ENCODE data around the gene CHD9NB. TPM values are rescaled to one million over a fixed set of nuclear protein-coding genes. Genes with fewer than 3 reads are reported as not detected.

Gene CHD9NB
- total and polyA plus RNA-seq, 2 of the 4 experiments (the other 2 are of a cell fraction): 0.94 to 1.1 TPM

- Histone ChIP-seq H2BK15ac (ENCODE audit: low read depth, low read length) (no peak overlapping the region; the same call in 2 of the 3 replicates), H3K4ac (ENCODE audit: low read depth, low read length) (peak overlapping the region; percentile 43), H3K9me3 (ENCODE audit: control insufficient read depth, insufficient read depth, low read length) (no peaks in the 10 kb centered on the region), H4K5ac (ENCODE audit: low read depth, low read length) (no peak overlapping the region), H2AFZ (replicated peaks; ENCODE audit: low read length, poor library complexity) (no peak overlapping the region), H3K18ac (ENCODE audit: low read depth, low read length) (0 out of 2 replicates have a peak overlapping the region, but pooled peaks have one; percentile 4), H3K36me3 (ENCODE audit: control insufficient read depth, insufficient read depth, low read length) (no peaks in the 10 kb centered on the region), H3K23ac (ENCODE audit: low read depth, low read length) (no peak overlapping the region), H2AK9ac (replicated peaks; ENCODE audit: low read depth, low read length, poor library complexity) (no peak overlapping the region), H3K14ac (replicated peaks; ENCODE audit: low read depth, low read length) (no peak overlapping the region), H3K4me3 (ENCODE audit: insufficient read depth, low read depth, low read length) (no peak overlapping the region), H3K27me3 (ENCODE audit: control insufficient read depth, insufficient read depth, low read length) (no peaks in the 10 kb centered on the region), H3K4me2 (ENCODE audit: low read depth, low read length) (no peak overlapping the region), H3K4me1 (ENCODE audit: control insufficient read depth, insufficient read depth, low read length) (peaks cover 22% of the 10 kb centered on the region), H3K79me1 (ENCODE audit: low read depth in 1 of 2, low read length in 2 of 2) (peaks cover 35 to 73% of the 10 kb centered on the region in 2 experiments), H4K91ac (ENCODE audit: insufficient read depth, low read depth, low read length) (no peak overlapping the region; the same call in 1 of the 2 replicates), H2BK5ac (ENCODE audit: low read depth, low read length, poor library complexity, severe bottlenecking) (no peak overlapping the region), H2AK5ac (ENCODE audit: low read depth, low read length) (peak overlapping the region; percentile 47; the same call in 1 of the 2 replicates), H2BK20ac (ENCODE audit: low read depth, low read length) (no peak overlapping the region), H4K8ac (ENCODE audit: low read depth in 2 of 2, low read length in 2 of 2) (no peak overlapping the region), H3K9me1 (ENCODE audit: insufficient read depth, low read length) (peaks cover 39% of the 10 kb centered on the region), H3K56ac (ENCODE audit: extremely low read depth, insufficient read depth, low read length) (no peak overlapping the region), H4K20me1 (ENCODE audit: insufficient read depth, low read length) (peaks cover 13% of the 10 kb centered on the region; the same call in 1 of the 2 replicates), H2BK120ac (ENCODE audit: low read depth, low read length) (no peak overlapping the region), H3K9ac (ENCODE audit: low read depth, low read length) (no peak overlapping the region), H3K27ac (ENCODE audit: insufficient read depth, low read length) (no peak overlapping the region)
- no peak for ATAC-seq (ENCODE audit: low read depth)
- no TSS peak for BruUV-seq (replicated peaks)
- 80% methylated on average over 2 of the region's 4 CpGs; no CpG with 5 or more reads in 1 of the 2 experiments for WGBS, 2 experiments (ENCODE audit: extremely low coverage in 2 of 2, insufficient read length in 1 of 2)
- no peak for TF ChIP-seq MXI1 (IDR thresholded peaks at IDR 0.05; ENCODE audit: borderline replicate concordance, low read depth, low read length)
- no peak for TF ChIP-seq RCOR1 (IDR thresholded peaks at IDR 0.05; ENCODE audit: insufficient replicate concordance, low read length)
- TF ChIP-seq BHLHE40 (IDR thresholded peaks at IDR 0.05; ENCODE audit: low read depth, low read length): no peak
- TF ChIP-seq MAZ (IDR thresholded peaks at IDR 0.05; ENCODE audit: borderline replicate concordance, low read depth, low read length): no peak
- no peak for TF ChIP-seq FOS (IDR thresholded peaks at IDR 0.05; ENCODE audit: low read depth, low read length)
- no peak for TF ChIP-seq SMC3 (IDR thresholded peaks at IDR 0.05; ENCODE audit: low read depth, low read length)
- TF ChIP-seq NFE2L2 (IDR thresholded peaks at IDR 0.05; ENCODE audit: low read depth, low read length): no peak
- TF ChIP-seq CTCF (conservative IDR thresholded peaks at IDR 0.05; ENCODE audit: low read depth, low read length): no peak
- no peak for TF ChIP-seq CEBPB (IDR thresholded peaks at IDR 0.05; ENCODE audit: low read depth, low read length)
- TF ChIP-seq RAD21 (IDR thresholded peaks at IDR 0.05; ENCODE audit: low read length): no peak
- no peak for TF ChIP-seq ELK1 (IDR thresholded peaks at IDR 0.05; ENCODE audit: borderline replicate concordance, low read depth, low read length)
- TF ChIP-seq MAFK (IDR thresholded peaks at IDR 0.05; ENCODE audit: low read depth, low read length): no peak
- TF ChIP-seq POLR2A (IDR thresholded peaks at IDR 0.05; ENCODE audit: low read depth, low read length): no peak
- TF ChIP-seq CHD1 (IDR thresholded peaks at IDR 0.05; ENCODE audit: low read depth, low read length): no peak
- no peak for TF ChIP-seq RFX5 (IDR thresholded peaks at IDR 0.05; ENCODE audit: low read depth, low read length)
- TF ChIP-seq USF2 (IDR thresholded peaks at IDR 0.05; ENCODE audit: low read depth, low read length): no peak
- intact Hi-C loops (cut with micrococcal nuclease) (no loop called here), in situ Hi-C loops (cut with MboI; ENCODE audit: low sequenced_read_pairs) (no loop called here), dilution Hi-C loops (cut with HindIII; ENCODE audit: low sequenced_read_pairs, unreplicated experiment) (no loop called here)
- ChIA-PET POLR2A (ENCODE audit: unreplicated experiment) (no interaction called here), CTCF (no interaction called here)
- DNase-seq: no peak
Measured at GRCh38 chr16:53082509-53082908, 29.8 kb upstream of the CHD9NB start.

Measured in IMR-90 (cell line).